Hematopoietic multipotent progenitor cell treated with erythropoietin and hydrocortisone succinate and interleukin-3 and kit ligand, for 17 days (in vitro differentiated cells): ENCODE data around the gene ADI1.
A peak's percentile ranks its signal among the peaks of the same experiment; 100 is the strongest.
"Not testable (repeated sequence)": the region's sequence is repeated elsewhere in the genome, so short reads cannot be mapped to it uniquely, and the experiment has no call there.

ENCODE experiments used
- DNase-seq: peaks from one replicate; pipeline ENCODE4 v3.0.0-alpha.2; 2015; ENCODE audit warnings: low spot score

The ADI1 gene

DNA sequence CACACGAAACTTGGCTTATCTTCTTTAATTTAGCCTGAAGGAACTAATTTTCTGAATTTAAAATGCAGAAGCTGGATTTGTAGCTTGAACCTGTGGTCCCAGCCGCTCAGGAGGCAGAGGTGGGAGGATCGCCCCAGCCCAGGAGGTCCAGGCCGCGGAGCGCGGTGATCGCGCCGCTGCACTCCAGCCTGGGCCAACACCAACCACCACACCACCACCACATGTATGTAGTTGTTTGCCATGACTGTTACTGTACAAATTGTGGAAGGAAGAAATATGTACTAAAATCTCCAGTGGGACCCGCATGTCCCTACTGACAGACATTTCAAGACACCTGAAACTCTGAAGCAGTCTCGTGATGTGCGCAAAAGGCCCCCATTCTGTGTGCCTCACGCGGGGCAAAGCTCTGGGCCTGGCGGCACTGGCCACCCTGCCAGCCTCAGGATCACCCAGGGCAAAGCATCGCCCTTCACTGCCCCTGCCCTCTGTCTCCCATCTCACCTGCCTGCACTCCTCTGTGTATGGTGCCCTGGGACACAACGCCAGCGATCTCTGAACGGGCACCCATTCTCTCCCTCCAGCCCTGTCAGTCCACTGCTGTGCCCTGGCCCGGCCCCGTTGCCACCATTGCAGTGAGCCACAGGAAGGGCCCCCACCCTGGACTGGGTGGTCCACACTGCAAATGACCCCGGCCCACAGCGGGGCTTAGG, 10.1 kb upstream of the ADI1 start:
- no peak for DNase-seq

DNA sequence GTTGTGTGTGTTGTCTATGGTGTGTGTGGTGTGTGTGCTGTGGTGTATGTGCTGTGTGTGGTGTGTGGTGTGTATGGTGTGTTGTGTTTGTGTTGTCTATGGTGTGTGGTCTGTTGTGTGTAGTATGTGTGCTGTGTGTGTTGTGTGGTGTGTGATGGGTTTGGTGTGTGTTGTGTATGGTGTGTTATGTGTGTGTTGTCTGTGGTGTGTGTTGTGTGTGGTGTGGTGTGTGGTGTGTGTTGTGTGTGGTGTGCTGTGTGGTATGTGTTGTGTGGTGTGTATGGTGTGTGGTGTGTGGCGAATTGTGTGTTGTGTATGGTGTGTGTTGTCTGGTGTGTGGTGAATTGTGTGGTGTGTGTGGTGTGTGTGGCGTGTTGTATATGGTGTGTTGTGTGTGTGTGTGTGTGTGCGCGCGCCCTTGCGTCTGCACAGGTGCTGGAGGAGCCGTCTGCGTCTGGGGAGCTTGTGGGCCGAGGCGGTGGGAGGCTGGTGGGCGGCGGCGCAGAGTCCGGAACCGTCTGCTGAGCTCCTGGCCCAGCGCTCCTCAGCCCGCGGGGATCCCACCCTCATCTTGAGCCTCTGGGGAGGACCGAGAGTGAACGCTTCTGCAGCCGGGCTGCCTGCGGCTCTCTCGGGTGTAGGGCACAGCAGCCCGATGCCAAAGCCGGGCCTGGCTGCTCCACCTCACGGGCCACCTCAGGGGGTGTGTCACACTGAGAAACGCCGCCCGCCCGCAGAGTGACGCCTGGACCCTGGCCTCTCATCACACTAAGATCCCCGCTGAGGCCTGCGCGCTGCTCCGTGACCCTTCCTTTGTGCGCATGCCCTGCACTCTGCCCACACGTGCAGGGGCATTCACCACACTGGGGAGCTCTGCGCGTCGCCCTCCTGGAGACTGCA, 8.8 kb upstream of the ADI1 start:
- DNase-seq = no peak

DNA sequence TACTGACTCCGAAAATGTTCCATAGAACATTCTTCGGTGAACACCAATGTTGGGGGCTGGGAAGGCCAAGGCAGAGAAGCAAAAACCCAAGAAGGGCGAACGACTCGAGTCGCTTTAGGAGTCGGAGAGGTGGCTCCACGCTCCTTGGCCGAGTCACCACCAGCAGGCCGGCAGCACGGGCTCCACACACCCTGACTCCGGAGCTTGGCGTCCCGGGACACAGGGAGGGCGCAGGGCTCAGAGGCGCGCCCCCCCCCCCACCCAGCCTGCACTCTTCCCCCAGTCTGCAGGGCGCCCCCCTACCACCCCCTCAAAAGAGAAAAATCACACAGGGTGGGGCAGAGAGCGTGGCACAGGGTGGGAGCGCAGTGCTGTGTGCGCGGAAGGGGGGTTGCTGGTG, 7.5 kb upstream of the ADI1 start:
- DNase-seq = no peak

GRCh38 chr2:3523551-3524041, 4.3 kb upstream of the ADI1 start:
- DNase-seq = no peak

DNA sequence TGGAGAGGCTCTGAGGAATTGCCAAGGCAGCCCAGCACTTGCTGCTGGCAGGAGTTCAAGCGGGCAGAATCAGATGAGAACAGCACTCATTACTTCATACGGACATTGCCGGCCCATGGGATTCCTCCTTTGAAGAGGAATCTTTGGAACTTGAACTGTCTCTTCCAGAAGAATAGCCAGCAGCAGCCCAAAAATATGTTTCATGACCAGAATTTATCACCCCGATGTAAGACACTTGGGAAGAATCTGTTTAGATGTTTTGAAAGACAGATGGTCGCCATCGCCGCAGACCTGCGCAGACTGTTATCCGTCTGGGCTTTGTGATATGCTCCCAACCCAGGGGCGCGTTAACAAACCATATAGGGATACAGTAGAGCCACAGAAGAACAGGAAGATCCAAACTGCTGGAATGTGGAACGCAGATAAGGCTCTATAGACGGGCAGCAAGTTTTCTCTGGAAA, 3.7 kb upstream of the ADI1 start:
- no peak for DNase-seq

GRCh38 chr2:3520591-3520990, 1.3 kb upstream of the ADI1 start:
- DNase-seq = no peak

- peak; percentile 76 for DNase-seq
Observed at GRCh38 chr2:3518496-3519254, 656 bp downstream of the ADI1 start.

DNA sequence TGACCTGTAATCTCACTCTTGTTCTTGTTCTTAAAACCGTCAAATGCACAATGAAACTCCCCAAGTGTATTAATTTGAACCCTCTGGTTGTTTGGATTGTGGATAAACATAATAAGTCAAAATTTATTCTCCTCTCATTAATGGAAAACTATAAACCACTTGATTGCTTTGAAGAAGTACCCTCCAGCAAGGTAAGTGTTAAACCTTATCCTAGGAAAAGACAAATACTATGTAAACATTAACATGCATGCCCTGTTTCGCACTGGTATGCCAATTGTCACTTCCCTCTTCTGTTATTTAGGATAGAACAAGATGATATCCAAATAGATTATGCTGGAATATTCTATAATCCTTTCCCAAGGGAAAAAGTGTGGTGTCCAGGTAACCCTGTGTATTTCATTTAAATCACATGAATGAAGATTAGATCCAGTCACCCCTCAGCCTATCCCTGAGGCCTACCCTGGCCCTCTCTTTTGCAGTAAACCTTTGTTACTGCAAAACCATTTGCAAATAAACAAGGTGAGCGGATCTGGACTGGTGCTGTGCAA, 1.3 kb downstream of the ADI1 start:
- DNase-seq = no peak

DNA sequence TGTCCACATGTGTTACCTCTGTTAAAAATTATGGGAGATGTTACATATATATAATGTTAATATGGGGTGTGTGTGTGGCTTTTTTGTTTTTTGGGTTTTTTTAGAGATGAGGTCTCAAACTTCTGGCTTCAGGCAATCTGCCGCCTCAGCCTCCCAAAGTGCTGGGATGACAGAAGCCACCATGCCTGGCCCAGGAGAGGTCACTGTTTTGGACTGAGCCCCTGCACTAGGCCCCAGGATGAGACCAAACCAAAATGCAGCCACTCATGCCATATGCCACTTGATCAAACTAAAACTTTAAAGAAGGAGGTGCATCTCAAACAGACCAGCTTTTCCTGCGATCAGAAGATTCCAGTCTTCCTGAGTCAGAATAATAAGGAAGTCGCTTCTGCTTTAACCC, 2.5 kb downstream of the ADI1 start:
- DNase-seq = no peak

- not testable (repeated sequence) for DNase-seq
Observed at GRCh38 chr2:3515438-3515837, 3.9 kb downstream of the ADI1 start.

- no peak for DNase-seq
Observed at GRCh38 chr2:3513026-3513810, 6.1 kb downstream of the ADI1 start.

DNA sequence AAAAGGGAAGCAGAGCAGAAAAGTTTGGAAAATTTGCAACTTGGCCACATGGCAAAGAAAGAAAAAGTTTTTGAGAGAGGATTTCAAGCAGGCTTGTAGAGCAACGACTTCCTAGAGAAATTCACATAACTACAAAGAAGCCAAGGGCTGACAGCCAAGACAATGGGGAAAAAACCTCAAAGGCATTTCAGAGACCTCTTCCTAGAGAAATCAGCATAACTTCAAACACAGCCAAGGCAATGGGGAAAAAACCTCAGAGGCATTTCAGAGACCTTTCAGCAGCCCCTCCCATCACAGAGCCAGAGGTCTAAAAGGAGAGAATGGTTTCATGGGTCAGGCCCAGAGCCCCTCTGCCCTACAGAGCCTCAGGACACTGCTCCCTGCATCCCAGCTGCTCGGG, 7.2 kb downstream of the ADI1 start:
- DNase-seq = no peak

GRCh38 chr2:3505771-3506170, 13.6 kb downstream of the ADI1 start:
- DNase-seq = no peak

DNA sequence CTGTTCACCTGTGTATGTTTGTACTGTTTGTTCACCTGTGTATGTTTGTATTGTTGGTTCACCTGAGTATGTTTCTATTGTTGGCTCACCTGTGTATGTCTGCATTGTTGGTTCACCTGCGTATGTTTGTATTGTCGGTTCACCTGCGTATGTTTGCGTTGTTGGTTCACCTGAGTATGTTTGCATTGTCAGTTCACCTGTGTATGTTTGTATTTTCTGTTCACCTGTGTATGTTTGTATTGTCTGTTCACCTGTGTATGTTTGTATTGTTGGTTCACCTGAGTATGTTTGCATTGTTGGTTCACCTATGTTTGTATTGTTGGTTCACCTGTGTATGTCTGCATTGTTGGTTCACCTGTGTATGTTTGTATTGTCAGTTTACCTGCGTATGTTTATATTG, 14.6 kb downstream of the ADI1 start:
- no peak for DNase-seq

DNA sequence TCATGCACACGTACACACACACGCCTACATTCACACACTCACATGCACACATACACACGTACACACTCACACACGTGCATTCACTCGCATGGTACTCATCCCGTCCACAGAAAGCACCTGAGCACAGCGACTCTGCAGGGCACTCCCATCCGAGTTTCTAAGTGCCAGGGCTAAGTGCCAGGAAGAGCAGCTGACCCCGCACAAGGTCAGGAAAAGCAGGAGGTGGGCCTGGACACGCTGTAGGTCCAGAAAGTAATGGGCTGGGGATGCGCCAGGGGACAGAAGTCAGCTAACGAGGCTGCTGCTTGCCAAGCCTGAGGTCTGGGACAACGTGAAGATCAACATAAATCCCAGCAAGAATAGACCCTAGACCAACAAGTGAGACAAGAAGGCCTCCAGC, 15.8 kb downstream of the ADI1 start:
- DNase-seq = no peak

DNA sequence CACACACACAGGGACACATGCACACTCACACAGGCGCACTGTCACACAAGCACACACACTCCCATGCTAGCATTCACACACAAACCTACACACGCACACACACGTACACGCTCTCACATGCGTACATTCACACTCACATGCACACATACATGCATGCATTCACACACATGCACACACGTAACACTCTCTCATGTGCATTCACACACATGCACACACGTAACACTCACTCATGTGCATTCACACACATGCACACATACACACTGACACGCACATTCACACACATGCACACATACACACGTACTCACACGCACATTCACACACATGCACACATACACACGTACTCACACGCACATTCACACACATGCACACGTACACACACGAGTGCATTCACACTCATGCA, 16.3 kb downstream of the ADI1 start:
- DNase-seq = no peak

DNA sequence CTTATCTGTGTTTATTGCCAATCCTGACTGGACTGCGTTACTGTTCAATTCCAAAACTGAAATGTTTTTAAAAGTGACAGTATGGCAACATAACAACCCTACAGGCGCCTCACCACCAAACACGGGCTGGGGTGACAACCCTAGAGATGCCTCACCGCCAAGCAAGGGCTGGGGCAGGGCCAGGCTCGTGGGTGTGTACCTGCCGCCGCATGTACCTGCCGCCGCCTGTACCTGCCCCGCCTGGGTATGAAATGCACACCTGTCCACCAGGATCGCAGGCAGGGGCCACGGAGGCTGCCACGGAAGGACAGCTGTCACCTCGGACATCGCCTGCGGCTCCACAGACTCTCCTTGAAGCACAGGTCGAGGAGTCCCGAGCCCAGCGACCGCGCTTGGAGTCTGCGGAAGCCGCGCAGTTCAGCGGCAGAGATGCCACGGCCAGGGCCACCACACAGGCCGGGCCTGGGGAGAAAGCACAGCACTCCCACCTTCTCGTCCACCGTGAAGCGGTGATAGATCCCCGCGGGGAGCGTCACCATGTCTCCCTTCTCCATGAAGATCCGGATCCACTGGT, 18.9 kb downstream of the ADI1 start:
- no peak for DNase-seq

DNA sequence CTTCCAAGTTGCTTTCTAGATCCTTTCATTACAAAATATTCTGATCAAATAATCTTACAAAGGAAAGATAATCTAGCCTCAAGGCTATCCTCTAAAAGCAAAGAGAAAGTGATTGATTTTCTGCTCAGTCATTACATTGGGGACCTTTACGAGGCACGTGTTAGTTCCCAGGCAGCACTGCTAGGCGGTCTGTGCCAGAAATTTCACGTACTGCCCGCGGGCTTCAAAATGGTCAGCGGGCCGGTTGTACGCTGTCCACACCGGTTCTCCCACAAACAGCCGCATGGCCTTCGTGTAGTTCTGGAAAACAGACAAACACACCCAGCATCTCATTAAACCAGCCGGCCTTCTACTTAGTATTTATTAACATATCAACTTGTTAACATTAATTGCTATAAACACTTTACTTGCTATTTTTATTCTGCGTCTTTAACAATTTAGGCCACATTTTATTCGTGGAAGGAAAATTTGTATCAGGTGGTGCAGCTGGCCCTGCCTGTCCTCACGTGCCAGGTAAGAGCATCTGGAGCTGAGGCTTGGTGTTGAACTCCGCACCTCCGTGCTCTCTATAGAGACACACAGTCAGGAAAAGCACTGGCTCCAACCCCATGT, 20.4 kb downstream of the ADI1 start:
- no peak for DNase-seq

DNA sequence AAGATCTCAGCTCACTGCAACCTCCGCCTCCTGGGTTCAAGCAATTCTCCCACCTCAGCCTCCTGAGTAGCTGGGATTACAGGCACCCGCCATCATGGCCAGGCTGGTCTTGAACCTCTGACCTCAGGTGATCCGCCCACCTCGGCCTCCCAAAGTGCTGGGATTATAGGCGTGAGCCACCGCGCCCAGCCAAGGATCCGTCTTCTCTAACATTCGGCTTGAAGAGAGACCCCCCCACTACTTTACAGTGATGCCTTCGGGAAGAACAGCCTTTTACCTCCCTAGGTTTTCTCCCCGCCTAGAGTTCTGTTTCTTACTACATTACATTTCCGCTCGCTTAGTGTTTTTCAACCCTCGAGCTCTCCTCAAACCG, 22.6 kb downstream of the ADI1 start:
- DNase-seq = not testable (repeated sequence)

- DNase-seq = no peak
Observed at GRCh38 chr2:3494984-3495666, 24.2 kb downstream of the ADI1 start.
